Erythroblast (primary cell): ENCODE results near the gene TSPO.

Experiments
- GATA1 ChIP-seq: IDR thresholded peaks from 2 replicates; pipeline ENCODE4 v1.6.1; 2011; ENCODE audit warnings: low read depth, mild to moderate bottlenecking, control low read depth, low read length, moderate library complexity
- POLR2A ChIP-seq: IDR thresholded peaks from 2 replicates; pipeline ENCODE4 v1.6.1; 2011; ENCODE audit warnings: mild to moderate bottlenecking, low read length

DNA sequence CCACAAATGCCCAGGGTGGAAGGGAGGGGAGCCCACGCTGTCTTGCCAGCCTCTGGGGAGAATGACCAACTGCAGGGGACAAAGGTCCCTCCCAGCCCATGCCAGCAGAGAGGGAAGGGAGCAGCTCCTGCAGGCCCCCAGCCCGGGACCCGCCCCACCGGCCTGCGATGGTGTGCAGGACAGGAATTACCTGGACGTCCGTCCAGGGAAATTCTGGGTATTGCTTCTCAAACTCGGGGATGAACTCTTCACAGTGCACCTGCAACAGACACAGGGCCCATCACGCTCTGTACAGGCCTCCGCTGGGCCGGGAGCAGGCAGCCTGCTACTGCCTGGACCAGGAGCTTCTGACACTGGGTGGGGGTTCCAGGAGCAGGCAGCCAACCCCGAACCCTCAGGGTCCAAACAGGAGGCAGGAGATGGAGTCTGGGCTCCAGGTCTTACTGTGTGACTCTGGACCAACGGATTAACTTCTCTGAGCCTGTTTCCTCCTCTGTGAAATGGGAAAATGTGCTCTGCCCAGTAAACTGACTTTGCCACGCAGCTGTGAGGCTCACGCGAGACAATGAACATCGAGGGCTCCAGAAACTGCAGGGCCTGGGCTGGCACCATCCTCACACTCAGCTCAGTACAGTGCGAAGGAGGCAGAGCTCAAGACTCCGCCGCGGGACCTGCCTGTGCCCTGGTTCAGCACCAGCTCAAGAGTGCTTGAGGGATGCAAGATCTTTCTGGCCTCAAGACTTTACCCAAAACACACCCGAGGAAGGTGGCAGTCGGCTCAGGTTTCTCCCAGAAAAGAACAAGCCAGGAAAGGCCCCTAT is 18.2 kb downstream of the TSPO start:
- TF ChIP-seq POLR2A (no peak), GATA1 (no peak)
